ENCODE data around the gene MAP4. TPM values are rescaled to one million over a fixed set of nuclear protein-coding genes. Genes with fewer than 3 reads are reported as not detected.

MAP4 gene
- polyA plus RNA-seq, 3 donors: 6.2 to 24.1 (median 18.4) TPM

- Mint-ChIP-seq H3K9me3 (no peaks in the 10 kb centered on the region), H3K36me3 (peaks cover 74 to 82% of the 10 kb centered on the region in 2 donors), H3K4me3 (no peak overlapping the region), H3K27ac (peak overlapping the region in 2 of 7 donors; percentile 60 to 64), H3K27me3 (ENCODE audit: low read depth in 3 of 3) (peaks cover 0 to 2% (median 0%) of the 10 kb centered on the region in 3 donors), H3K4me1 (no peaks in the 10 kb centered on the region)
- Histone ChIP-seq H4K20me1 (ENCODE audit: insufficient read depth, low read length) (no peaks in the 10 kb centered on the region), H3K36me3 (replicated peaks in 1 of 2; ENCODE audit: control insufficient read depth in 1 of 2, insufficient read depth in 2 of 2, low read length in 2 of 2) (peaks cover 57 to 93% of the 10 kb centered on the region in 2 donors), H2AFZ (ENCODE audit: insufficient read depth, low read depth, low read length, poor library complexity, severe bottlenecking) (no peak overlapping the region), H3K9me3 (replicated peaks in 1 of 2; ENCODE audit: control insufficient read depth in 1 of 2, insufficient read depth in 1 of 2, low read length in 2 of 2) (no peaks in the 10 kb centered on the region), H3K4me2 (replicated peaks; ENCODE audit: extremely low read depth, low read length, poor library complexity, severe bottlenecking) (no peak overlapping the region), H3K27ac (ENCODE audit: low read depth in 1 of 2, low read length in 2 of 2) (no peak overlapping the region), H3K4me1 (ENCODE audit: control insufficient read depth in 1 of 2, insufficient read depth in 2 of 2, low read length in 2 of 2) (no peaks in the 10 kb centered on the region), H3K79me2 (ENCODE audit: insufficient read depth, low read length) (no peaks in the 10 kb centered on the region), H3K9ac (ENCODE audit: insufficient read depth, low read length, poor library complexity, severe bottlenecking) (no peak overlapping the region), H3K27me3 (ENCODE audit: control insufficient read depth in 2 of 2, insufficient read depth in 2 of 2, low read length in 2 of 2) (no peaks in the 10 kb centered on the region), H3K4me3 (replicated peaks in 1 of 3; ENCODE audit: low read depth in 2 of 3, low read length in 3 of 3) (no peak overlapping the region)
- no peak for DNase-seq
- WGBS (ENCODE audit: insufficient coverage): 100% methylated on average over 6 of the region's 8 CpGs
- intact Hi-C loops (cut with micrococcal nuclease): no loop called here
- no peak for TF ChIP-seq CTCF (IDR thresholded peaks at IDR 0.05)
Observed at GRCh38 chr3:47867451-47868044, 148.7 kb downstream of the MAP4 start.

GRCh38 chr3:47865192-47865591 lies 151.0 kb downstream of the MAP4 start:
- H3K27me3 Mint-ChIP-seq (ENCODE audit: low read depth in 3 of 3): peaks cover 0 to 4% (median 2%) of the 10 kb centered on the region in 3 donors
- H3K27ac Mint-ChIP-seq: peak overlapping the region in 3 of 7 donors; percentile 2 to 60 (median 19)
- H3K9me3 Mint-ChIP-seq: no peaks in the 10 kb centered on the region
- H3K4me3 Mint-ChIP-seq: no peak overlapping the region
- intact Hi-C loops (cut with micrococcal nuclease): no loop called here
- no peak overlapping the region for H3K27ac ChIP-seq (ENCODE audit: low read depth in 1 of 2, low read length in 2 of 2)
- H4K20me1 ChIP-seq (ENCODE audit: insufficient read depth, low read length): no peaks in the 10 kb centered on the region
- no peak overlapping the region for H3K9ac ChIP-seq (ENCODE audit: insufficient read depth, low read length, poor library complexity, severe bottlenecking)
- no peak for TF ChIP-seq CTCF (IDR thresholded peaks at IDR 0.05)
- no peaks in the 10 kb centered on the region for H3K4me1 Mint-ChIP-seq
- no peak overlapping the region for H3K4me2 ChIP-seq (replicated peaks; ENCODE audit: extremely low read depth, low read length, poor library complexity, severe bottlenecking)
- H3K36me3 Mint-ChIP-seq: peaks cover 60 to 70% of the 10 kb centered on the region in 2 donors
- H3K79me2 ChIP-seq (ENCODE audit: insufficient read depth, low read length): no peaks in the 10 kb centered on the region
- H3K9me3 ChIP-seq (replicated peaks in 1 of 2; ENCODE audit: control insufficient read depth in 1 of 2, insufficient read depth in 1 of 2, low read length in 2 of 2): no peaks in the 10 kb centered on the region
- no peak overlapping the region for H3K4me3 ChIP-seq (replicated peaks in 1 of 3; ENCODE audit: low read depth in 2 of 3, low read length in 3 of 3)
- no peaks in the 10 kb centered on the region for H3K27me3 ChIP-seq (ENCODE audit: control insufficient read depth in 2 of 2, insufficient read depth in 2 of 2, low read length in 2 of 2)
- DNase-seq: no peak
- 100% methylated on average over 1 of the region's 3 CpGs for WGBS (ENCODE audit: insufficient coverage)
- no peaks in the 10 kb centered on the region for H3K4me1 ChIP-seq (ENCODE audit: control insufficient read depth in 1 of 2, insufficient read depth in 2 of 2, low read length in 2 of 2)
- peaks cover 41 to 75% of the 10 kb centered on the region in 2 donors for H3K36me3 ChIP-seq (replicated peaks in 1 of 2; ENCODE audit: control insufficient read depth in 1 of 2, insufficient read depth in 2 of 2, low read length in 2 of 2)
- no peak overlapping the region for H2AFZ ChIP-seq (ENCODE audit: insufficient read depth, low read depth, low read length, poor library complexity, severe bottlenecking)

Measured in CD14-positive monocyte (primary cell).